Activated CD4-positive, alpha-beta memory T cell treated with anti-CD3 and anti-CD28 coated beads, Interleukin-2, amount 10 ng/mL, durations not matched to agents 7 days and 5 days (primary cell): ENCODE measurements around the gene MAL. TPM values are rescaled to one million over a fixed set of nuclear protein-coding genes. Genes with fewer than 3 reads are reported as not detected.
A peak's percentile ranks its signal among the peaks of the same experiment; 100 is the strongest.

Source experiments
- CTCF ChIA-PET: fragments of 350-600 bp; sonication (Branson Sonifier 250); formaldehyde crosslinking; loops from one replicate; lab custom pipeline; 2021; ENCODE audit warnings: antibody characterized with exemption, inconsistent platforms; lab: Charles Lee
- POLR2A ChIA-PET: fragments of 350-600 bp; sonication (Branson Sonifier 250); formaldehyde crosslinking; loops from one replicate; lab custom pipeline; 2021; ENCODE audit warnings: antibody characterized with exemption; lab: Charles Lee
- DNase-seq: peaks from one replicate; pipeline ENCODE4 v3.0.0-alpha.2; 2020
- H3K27ac Mint-ChIP-seq: one replicate; pipeline ENCODE4 v1.8.0; 2021; ENCODE audit warnings: mild to moderate bottlenecking, mixed read lengths
- H3K27me3 Mint-ChIP-seq: one replicate; pipeline ENCODE4 v1.8.0; 2021; ENCODE audit warnings: mixed read lengths
- H3K36me3 Mint-ChIP-seq: one replicate; pipeline ENCODE4 v1.8.0; 2021; ENCODE audit warnings: low read depth, mixed read lengths
- H3K4me1 Mint-ChIP-seq: one replicate; pipeline ENCODE4 v1.8.0; 2021; ENCODE audit warnings: mixed read lengths
- H3K4me3 Mint-ChIP-seq: one replicate; pipeline ENCODE4 v1.8.0; 2021; ENCODE audit warnings: mild to moderate bottlenecking, mixed read lengths
- H3K9me3 Mint-ChIP-seq: one replicate; pipeline ENCODE4 v1.8.0; 2021; ENCODE audit warnings: mixed read lengths
- total RNA-seq, 2 experiments: library from RNA; stranded (reverse); gene quantifications; one replicate each; pipeline ENCODE4 v1.2.3, GENCODE V29; 2021

Gene MAL
- total RNA-seq, 2 experiments from 2014 or later, result 202 to 210 TPM

DNA sequence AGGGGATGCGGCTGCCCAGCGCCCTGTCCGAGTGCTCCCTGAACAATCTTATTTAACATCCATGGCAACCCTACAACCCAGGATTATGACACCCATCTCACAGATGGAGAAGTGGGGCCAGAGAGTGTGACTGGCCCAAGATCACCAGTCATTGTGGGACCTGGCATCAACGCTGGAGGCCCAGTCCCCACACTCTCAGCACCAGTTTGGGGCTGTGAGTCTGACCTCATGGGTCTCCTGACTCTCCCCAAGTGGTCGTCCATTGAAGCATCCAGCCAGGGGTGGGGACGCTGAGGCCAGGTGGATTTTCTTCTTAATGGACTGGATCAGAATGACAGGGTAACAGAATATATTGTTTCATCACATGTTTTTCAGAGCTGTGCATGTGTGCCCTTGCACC, 24.5 kb downstream of the MAL start:
- Mint-ChIP-seq H3K27ac (no peak overlapping the region), H3K36me3 (peaks cover 60% of the 10 kb centered on the region), H3K4me3 (no peak overlapping the region), H3K27me3 (no peaks in the 10 kb centered on the region), H3K4me1 (peaks cover 50% of the 10 kb centered on the region), H3K9me3 (no peaks in the 10 kb centered on the region)
- POLR2A ChIA-PET, result interaction anchor here (0.9 kb wide), 1 partner anchor 29 kb away, joined by 5 read pairs; no protein-coding TSS in a partner anchor
- no peak for DNase-seq
- CTCF ChIA-PET, result interaction anchor here (1.3 to 1.7 kb wide), 2 partner anchors 27 to 30 kb away, joined by 4 read pairs; no protein-coding TSS in a partner anchor

DNA sequence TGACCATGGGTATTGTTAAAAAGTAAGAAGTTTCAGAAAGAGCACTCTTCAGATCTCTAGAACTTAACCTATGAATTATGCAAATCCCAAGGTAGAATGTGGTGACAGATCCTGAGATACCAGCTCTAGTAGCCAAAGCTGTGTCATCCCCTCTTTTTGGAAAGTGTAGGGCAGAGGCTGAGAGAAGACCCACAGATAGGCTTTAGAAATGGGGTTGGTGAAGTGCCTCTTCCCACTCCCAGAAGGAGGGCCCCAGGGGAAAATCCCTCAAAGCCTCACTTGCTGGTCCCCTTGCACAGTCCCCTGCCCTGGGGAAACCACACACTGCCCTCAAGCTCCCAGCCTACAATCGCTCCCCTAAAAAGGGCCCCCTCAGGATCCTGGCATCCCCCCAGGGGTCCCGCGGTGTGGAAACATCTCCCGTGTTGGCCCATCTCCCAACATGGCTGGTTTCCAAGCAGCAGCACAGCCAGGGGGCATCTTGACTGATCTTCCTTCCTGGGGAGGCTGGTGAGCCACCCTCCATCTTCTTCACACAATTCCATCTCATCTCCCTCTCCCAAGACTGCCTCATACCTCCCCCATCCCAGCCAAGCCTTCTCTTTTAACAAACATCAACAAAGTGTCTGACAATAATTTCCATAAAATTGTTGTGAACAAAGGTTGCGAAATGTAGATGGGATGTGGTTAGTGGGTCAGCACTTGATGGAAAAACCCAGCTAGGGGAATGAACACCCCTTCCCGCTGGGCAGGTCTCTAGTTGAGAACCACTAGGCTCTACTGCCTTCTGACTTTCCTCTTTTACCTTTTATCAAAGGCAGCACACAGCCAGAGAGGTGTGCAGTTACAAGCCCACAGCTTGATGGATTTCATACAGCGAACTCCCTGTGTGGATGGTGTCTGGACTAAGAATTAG, 25.1 kb downstream of the MAL start:
- H3K36me3 Mint-ChIP-seq, result peaks cover 56% of the 10 kb centered on the region
- ChIA-PET POLR2A (interaction anchor here (0.9 kb wide), 1 partner anchor 28 kb away, joined by 5 read pairs; no protein-coding TSS in a partner anchor), CTCF (interaction anchor here (1.3 to 1.7 kb wide), 2 partner anchors 28 to 29 kb away, joined by 4 read pairs; no protein-coding TSS in a partner anchor)
- no peak for DNase-seq
- no peaks in the 10 kb centered on the region for H3K9me3 Mint-ChIP-seq
- H3K27me3 Mint-ChIP-seq, result no peaks in the 10 kb centered on the region
- H3K4me3 Mint-ChIP-seq, result no peak overlapping the region
- peaks cover 53% of the 10 kb centered on the region for H3K4me1 Mint-ChIP-seq
- peak overlapping the region; percentile 23 for H3K27ac Mint-ChIP-seq

DNA sequence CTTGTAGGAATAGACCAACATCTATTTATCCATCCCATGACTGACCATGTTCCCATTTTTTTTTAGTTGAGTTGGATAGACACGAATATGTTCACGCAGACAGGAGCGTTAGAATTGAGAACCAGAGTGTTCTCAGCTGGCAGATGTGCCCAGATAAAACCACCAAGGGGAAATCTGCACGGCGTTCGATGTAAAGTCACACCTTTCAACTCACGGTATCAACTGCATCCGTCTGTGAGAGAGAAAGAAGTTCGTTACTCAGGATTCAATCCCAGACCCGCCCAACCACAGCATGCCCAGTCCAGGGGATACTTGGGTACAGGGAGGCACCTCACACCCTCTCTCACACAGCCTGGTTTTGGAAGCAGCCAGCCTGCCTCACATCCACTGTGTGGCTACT, 26.1 kb downstream of the MAL start:
- CTCF ChIA-PET, result interaction anchor here (1.7 to 4.6 kb wide), 2 partner anchors 28 to 29 kb away, joined by 4 to 25 read pairs; no protein-coding TSS in a partner anchor
- Mint-ChIP-seq H3K4me3 (no peak overlapping the region), H3K27ac (no peak overlapping the region), H3K4me1 (peaks cover 56% of the 10 kb centered on the region), H3K9me3 (no peaks in the 10 kb centered on the region), H3K27me3 (no peaks in the 10 kb centered on the region), H3K36me3 (peaks cover 56% of the 10 kb centered on the region)
- no peak for DNase-seq
- POLR2A ChIA-PET, result interaction anchor here (1.0 to 17.9 kb wide), 2 partner anchors 24 to 30 kb away, joined by 4 to 286 read pairs; no protein-coding TSS in a partner anchor

DNA sequence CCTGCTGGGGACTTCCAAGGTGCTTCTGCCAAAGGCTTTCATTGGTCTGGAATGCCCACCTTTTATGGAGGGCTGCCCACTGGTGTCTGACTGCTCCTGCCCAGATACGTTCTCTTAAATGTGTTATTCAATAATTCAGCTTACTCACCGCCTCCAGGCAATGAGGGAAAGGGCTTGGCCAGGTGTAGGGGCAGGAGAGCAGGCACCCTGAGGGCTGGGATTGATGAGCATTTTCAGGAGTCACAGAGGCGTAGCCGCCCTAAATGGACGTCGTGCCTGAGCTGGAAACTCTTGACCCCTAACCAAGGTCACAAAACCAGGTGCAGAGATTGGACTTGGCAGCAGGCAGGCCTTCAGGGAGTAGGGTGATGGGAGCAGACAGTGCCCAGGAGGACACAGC, 26.8 kb downstream of the MAL start:
- Mint-ChIP-seq H3K4me1 (peaks cover 51% of the 10 kb centered on the region), H3K4me3 (no peak overlapping the region), H3K36me3 (peaks cover 56% of the 10 kb centered on the region)

DNA sequence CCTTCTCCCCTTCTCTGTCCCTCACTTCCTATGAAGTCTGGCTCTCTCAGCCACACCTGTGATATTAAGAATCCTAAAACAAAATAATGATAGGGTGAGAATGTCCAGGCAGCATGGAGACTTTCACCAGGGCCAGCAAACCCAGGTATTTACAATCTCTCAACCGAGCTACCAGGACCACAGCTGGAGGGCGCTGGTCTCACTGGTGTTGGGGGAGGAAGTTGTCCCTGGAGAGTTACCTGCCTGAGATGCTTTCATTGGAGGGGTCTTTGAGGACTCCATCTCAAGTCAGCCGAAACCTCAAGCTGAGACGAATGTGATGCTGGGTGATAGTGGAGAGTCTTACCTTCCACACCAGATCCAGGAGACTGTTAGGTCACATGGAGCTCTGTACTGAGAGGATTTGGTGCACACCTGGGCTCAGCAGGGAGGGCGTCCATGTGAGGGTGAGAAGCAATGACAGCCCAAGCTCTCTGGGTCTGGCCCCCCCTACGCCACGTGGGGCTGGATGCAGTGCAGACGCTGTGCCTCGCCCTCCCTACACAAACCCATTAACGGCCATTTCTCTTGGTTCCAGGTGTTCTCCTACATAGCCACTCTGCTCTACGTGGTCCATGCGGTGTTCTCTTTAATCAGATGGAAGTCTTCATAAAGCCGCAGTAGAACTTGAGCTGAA, 27.4 kb downstream of the MAL start:
- ChIA-PET POLR2A (interaction anchor here (1.7 to 17.9 kb wide), 3 partner anchors 10 to 30 kb away, joined by 9 to 286 read pairs (median 19); no protein-coding TSS in a partner anchor), CTCF (interaction anchor here (0.9 to 4.6 kb wide), 6 partner anchors 10 to 63 kb away, joined by 3 to 25 read pairs (median 8); no protein-coding TSS in a partner anchor)
- no peak overlapping the region for H3K27ac Mint-ChIP-seq
- H3K4me3 Mint-ChIP-seq, result no peak overlapping the region
- H3K36me3 Mint-ChIP-seq, result peaks cover 55% of the 10 kb centered on the region
- H3K27me3 Mint-ChIP-seq, result no peaks in the 10 kb centered on the region
- DNase-seq, result no peak
- no peaks in the 10 kb centered on the region for H3K9me3 Mint-ChIP-seq
- peaks cover 49% of the 10 kb centered on the region for H3K4me1 Mint-ChIP-seq

More for the DNA sequence above, 26.8 kb downstream of the MAL start:
- no peak overlapping the region for H3K27ac Mint-ChIP-seq
- DNase-seq, result no peak
- no peaks in the 10 kb centered on the region for H3K27me3 Mint-ChIP-seq
- POLR2A ChIA-PET, result interaction anchor here (1.0 to 17.9 kb wide), 2 partner anchors 23 to 30 kb away, joined by 4 to 286 read pairs; no protein-coding TSS in a partner anchor
- CTCF ChIA-PET, result interaction anchor here (0.9 to 4.6 kb wide), 4 partner anchors 10 to 63 kb away, joined by 5 to 25 read pairs (median 14); no protein-coding TSS in a partner anchor
- no peaks in the 10 kb centered on the region for H3K9me3 Mint-ChIP-seq

DNA sequence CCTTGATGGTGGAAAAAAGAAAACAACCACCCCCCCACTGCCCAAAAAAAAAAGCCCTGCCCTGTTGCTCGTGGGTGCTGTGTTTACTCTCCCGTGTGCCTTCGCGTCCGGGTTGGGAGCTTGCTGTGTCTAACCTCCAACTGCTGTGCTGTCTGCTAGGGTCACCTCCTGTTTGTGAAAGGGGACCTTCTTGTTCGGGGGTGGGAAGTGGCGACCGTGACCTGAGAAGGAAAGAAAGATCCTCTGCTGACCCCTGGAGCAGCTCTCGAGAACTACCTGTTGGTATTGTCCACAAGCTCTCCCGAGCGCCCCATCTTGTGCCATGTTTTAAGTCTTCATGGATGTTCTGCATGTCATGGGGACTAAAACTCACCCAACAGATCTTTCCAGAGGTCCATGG, 28.0 kb downstream of the MAL start:
- CTCF ChIA-PET, result interaction anchor here (0.9 to 4.6 kb wide), 9 partner anchors 9 to 62 kb away, joined by 3 to 25 read pairs (median 4); no protein-coding TSS in a partner anchor
- Mint-ChIP-seq H3K9me3 (no peaks in the 10 kb centered on the region), H3K4me1 (peaks cover 48% of the 10 kb centered on the region), H3K27me3 (no peaks in the 10 kb centered on the region), H3K4me3 (no peak overlapping the region), H3K36me3 (peaks cover 54% of the 10 kb centered on the region), H3K27ac (no peak overlapping the region)
- POLR2A ChIA-PET, result interaction anchor here (1.2 to 17.9 kb wide), 5 partner anchors 9 to 31 kb away, joined by 3 to 286 read pairs (median 10); partner anchors contain the start of gene MAL
- DNase-seq, result no peak

DNA sequence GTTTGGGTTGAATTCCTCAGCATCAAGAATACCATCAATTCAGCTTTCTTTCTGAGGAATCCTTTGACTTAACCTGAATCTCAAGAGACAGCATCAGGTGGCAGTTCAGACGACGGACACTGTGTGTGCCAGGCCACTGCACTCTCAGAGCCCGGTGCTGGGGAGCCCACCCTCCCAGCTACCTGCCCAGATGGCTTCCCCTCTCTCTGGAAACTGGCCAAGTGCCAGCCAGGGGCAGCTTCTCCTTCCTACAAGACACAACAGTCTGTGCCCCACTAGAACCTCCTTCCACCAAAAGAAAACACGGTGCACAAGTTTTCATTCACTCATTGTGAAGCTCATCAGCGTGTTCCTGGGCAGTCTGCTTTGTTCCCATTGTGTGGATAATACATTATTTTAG, 28.5 kb downstream of the MAL start:
- ChIA-PET POLR2A (interaction anchor here (1.1 to 17.9 kb wide), 7 partner anchors 8 to 31 kb away, joined by 3 to 286 read pairs (median 10); partner anchors contain the start of gene MAL), CTCF (interaction anchor here (0.9 to 4.6 kb wide), 8 partner anchors 9 to 62 kb away, joined by 3 to 25 read pairs (median 4); no protein-coding TSS in a partner anchor)
- no peaks in the 10 kb centered on the region for H3K9me3 Mint-ChIP-seq
- no peak overlapping the region for H3K4me3 Mint-ChIP-seq
- no peaks in the 10 kb centered on the region for H3K27me3 Mint-ChIP-seq
- peaks cover 43% of the 10 kb centered on the region for H3K4me1 Mint-ChIP-seq
- no peak for DNase-seq
- H3K27ac Mint-ChIP-seq, result no peak overlapping the region
- H3K36me3 Mint-ChIP-seq, result peaks cover 51% of the 10 kb centered on the region

DNA sequence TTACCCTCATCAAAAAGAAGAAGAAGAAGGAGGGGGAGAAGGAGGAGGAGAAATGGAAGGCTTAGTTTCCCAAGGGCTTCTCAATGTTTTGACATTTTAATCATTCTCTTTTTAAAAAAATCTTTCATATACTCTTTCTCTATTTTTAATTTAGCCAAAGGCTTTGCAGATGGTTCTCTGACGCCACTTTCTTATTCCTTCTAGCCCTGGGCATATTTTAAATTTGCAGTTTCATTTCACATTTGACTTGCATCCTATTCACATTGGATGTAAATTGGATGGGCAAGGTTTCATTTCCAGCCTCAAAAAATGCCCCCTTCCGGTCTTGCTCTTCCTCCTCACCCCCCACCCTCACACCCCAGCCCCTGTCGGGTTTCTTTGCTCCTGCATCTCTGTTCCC, 29.8 kb downstream of the MAL start:
- POLR2A ChIA-PET, result interaction anchor here (1.1 to 17.9 kb wide), 5 partner anchors 11 to 33 kb away, joined by 4 to 286 read pairs (median 11); partner anchors contain the start of gene MAL
- Mint-ChIP-seq H3K4me3 (no peak overlapping the region), H3K9me3 (no peaks in the 10 kb centered on the region), H3K36me3 (peaks cover 43% of the 10 kb centered on the region), H3K27ac (no peak overlapping the region), H3K4me1 (peaks cover 38% of the 10 kb centered on the region), H3K27me3 (no peaks in the 10 kb centered on the region)
- CTCF ChIA-PET, result interaction anchor here (2.0 to 4.6 kb wide), 3 partner anchors 21 to 32 kb away, joined by 4 to 25 read pairs (median 16); no protein-coding TSS in a partner anchor
- DNase-seq, result no peak

DNA sequence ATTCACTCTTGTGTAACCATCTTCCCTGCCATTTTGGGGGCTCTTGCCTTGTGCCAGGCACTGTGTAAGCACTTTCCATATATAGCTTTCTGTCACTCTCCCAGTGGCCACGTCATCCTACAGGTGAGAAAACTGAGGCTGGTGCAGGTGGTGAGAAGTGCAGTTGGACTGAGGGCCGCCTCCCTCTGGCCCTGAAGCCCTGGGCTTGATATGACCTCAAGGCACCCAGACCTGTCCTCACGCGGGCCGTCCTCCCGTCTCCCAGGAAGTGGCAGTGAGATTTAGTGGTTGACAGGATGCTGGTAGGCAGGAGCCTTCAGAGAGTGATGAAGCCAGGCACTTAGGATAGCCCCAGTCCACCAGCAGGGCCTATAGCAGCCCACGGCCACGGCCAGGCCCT, 30.5 kb downstream of the MAL start:
- H3K4me3 Mint-ChIP-seq, result no peak overlapping the region
- POLR2A ChIA-PET, result interaction anchor here (1.1 to 17.9 kb wide), 6 partner anchors 12 to 33 kb away, joined by 4 to 286 read pairs (median 10); partner anchors contain the start of gene MAL
- no peaks in the 10 kb centered on the region for H3K9me3 Mint-ChIP-seq
- no peaks in the 10 kb centered on the region for H3K27me3 Mint-ChIP-seq
- CTCF ChIA-PET, result interaction anchor here (0.7 to 4.6 kb wide), 3 partner anchors 20 to 32 kb away, joined by 3 to 25 read pairs (median 16); no protein-coding TSS in a partner anchor
- peaks cover 34% of the 10 kb centered on the region for H3K4me1 Mint-ChIP-seq
- DNase-seq, result no peak
- H3K36me3 Mint-ChIP-seq, result peaks cover 37% of the 10 kb centered on the region
- H3K27ac Mint-ChIP-seq, result peak overlapping the region; percentile 19

DNA sequence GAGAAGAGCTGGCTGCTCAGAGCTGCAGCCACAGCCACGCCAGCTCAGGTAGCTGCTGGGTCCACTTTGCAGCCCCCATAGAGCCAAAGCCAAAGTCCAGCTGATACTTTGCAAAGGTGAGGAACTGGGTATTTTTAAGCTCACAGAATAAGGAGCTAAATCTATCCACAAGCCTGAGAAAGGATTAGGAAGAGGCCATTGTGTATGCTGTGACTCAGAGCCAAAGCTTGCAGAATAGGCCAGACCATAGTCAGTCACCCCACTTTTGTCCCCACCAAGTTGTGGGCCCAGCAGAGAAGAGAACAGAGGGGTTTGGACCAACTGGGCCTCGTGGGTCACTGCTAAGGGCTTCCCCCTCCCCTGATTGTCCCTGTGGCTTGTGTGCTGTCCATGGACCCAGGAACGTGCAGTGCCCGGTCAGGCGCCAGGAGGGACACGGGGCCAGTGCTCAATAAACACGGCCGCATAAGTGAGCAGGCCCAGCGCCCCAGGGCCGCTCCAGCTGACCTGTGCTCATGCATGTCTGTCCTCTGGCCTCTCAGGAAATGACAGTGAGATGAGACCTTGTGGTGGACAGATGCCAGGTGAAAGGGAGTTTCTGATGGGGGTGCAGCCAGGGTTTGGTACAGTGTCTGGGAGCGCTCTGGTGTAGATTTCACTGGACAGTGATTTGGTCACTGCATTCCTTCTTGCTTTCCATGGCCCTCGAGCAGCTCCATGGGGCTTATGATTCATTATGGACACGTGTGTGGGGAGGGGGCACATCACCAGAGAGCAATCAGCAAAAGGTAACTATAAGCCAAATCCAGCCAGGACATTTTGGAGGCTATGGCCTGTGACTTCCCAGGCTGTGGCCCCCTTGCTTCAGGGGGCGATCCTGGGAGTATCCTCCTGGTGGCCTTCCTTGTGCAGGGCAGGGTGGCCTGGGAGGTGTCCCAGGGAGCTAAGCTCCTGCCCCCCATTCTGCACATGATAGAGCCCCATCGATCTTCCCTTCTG, 31.3 kb downstream of the MAL start:
- POLR2A ChIA-PET, result interaction anchor here (1.1 to 17.9 kb wide), 5 partner anchors 12 to 34 kb away, joined by 4 to 286 read pairs (median 11); no protein-coding TSS in a partner anchor
- no peak for DNase-seq
- Mint-ChIP-seq H3K36me3 (peaks cover 31% of the 10 kb centered on the region), H3K4me3 (no peak overlapping the region), H3K27ac (no peak overlapping the region), H3K4me1 (peaks cover 34% of the 10 kb centered on the region), H3K27me3 (no peaks in the 10 kb centered on the region), H3K9me3 (no peaks in the 10 kb centered on the region)
- CTCF ChIA-PET, result interaction anchor here (0.7 to 1.3 kb wide), 2 partner anchors 22 to 34 kb away, joined by 3 read pairs; no protein-coding TSS in a partner anchor
